Heart left ventricle (tissue), 13 donors: ENCODE results near the gene VAT1.
"Not testable (repeated sequence)": the region's sequence is repeated elsewhere in the genome, so short reads cannot be mapped to it uniquely, and the experiment has no call there.

ENCODE experiments used
- CTCF ChIP-seq, 12 donors: fragments of 200-600 bp; sonication (generic) in 4 of 12; IDR thresholded peaks; one replicate each; pipeline versions ENCODE4 v1.5.0 to v1.8.0; 2018 to 2022; ENCODE audit warnings: antibody characterized with exemption in 12 of 12, mild to moderate bottlenecking in 5 of 12
- POLR2A ChIP-seq, 2 donors: fragments of 450-650 bp; IDR thresholded peaks; one replicate each; pipeline ENCODE4 v1.6.1; 2017; ENCODE audit warnings: antibody characterized with exemption in 2 of 2, mild to moderate bottlenecking in 2 of 2, moderate library complexity in 2 of 2
- donor health status: ischemic (EF 13 %, LVEDD 7.1; RV severe dilation, severe dysfunction).
- donor health status: DM: no; HTN: yes; CAD: no.
- donor health status: DM: no; HTN: no; CAD: no.
- donor health status: ischemic (EF 25% LVEDD 6.9; RV normal size, moderate dysfunction).
- donor health status: ischemic (EF 25% LVEDD 5.7; RV mildly dilated, moderate dysfunction).
- donor health status: ischemic (EF 35%, LVEDD 5.7; RV mildly dilated, moderate dysfunction).
- donor health status: nonischemic (EF 11% LVEDD 7.7; RV severe dilation, severe dysfunction).
- donor health status: DM: yes; HTN: yes; CAD: no.
- donor health status: PGD.
- donor health status: ischemic (EF 29% LVEDD 5.4; RV normal size, mild dysfunction).
- donor health status: nonischemic (EF 23%, LVEDD 6.1; RV moderate dilation, normal function).

- not testable (repeated sequence) for TF ChIP-seq CTCF, POLR2A (IDR thresholded peaks at IDR 0.05)
Measured at GRCh38 chr17:43053008-43053407, 30.8 kb upstream of the VAT1 start.
